Osteocyte (in vitro differentiated cells): Measurements from ENCODE around the gene PNPO. TPM values are rescaled to one million over a fixed set of nuclear protein-coding genes. Genes with fewer than 3 reads are reported as not detected.

Experiments
- DNase-seq: peaks from one replicate; pipeline ENCODE4 v3.0.0; 2021; ENCODE audit warnings: mixed read lengths; ENCODE audit not compliant: unreplicated experiment; ENCODE audit errors: extremely low spot score
- H3K27ac Mint-ChIP-seq: one replicate; pipeline ENCODE4 v1.8.0; 2021; ENCODE audit warnings: mild to moderate bottlenecking, mixed read lengths; ENCODE audit not compliant: unreplicated experiment
- H3K27me3 Mint-ChIP-seq: one replicate; pipeline ENCODE4 v1.8.0; 2021; ENCODE audit warnings: mixed read lengths; ENCODE audit not compliant: unreplicated experiment
- H3K36me3 Mint-ChIP-seq: one replicate; pipeline ENCODE4 v1.8.0; 2021; ENCODE audit warnings: mixed read lengths; ENCODE audit not compliant: unreplicated experiment
- H3K4me1 Mint-ChIP-seq: one replicate; pipeline ENCODE4 v1.8.0; 2021; ENCODE audit warnings: mixed read lengths; ENCODE audit not compliant: unreplicated experiment
- H3K4me3 Mint-ChIP-seq: one replicate; pipeline ENCODE4 v1.8.0; 2021; ENCODE audit warnings: mild to moderate bottlenecking, moderate library complexity, mixed read lengths; ENCODE audit not compliant: unreplicated experiment
- H3K9me3 Mint-ChIP-seq: one replicate; pipeline ENCODE4 v1.8.0; 2021; ENCODE audit warnings: mixed read lengths; ENCODE audit not compliant: unreplicated experiment
- CTCF ChIP-seq: fragments of 200-600 bp; sonication (generic); IDR thresholded peaks from 2 replicates; pipeline ENCODE4 v1.5.0; 2021; ENCODE audit warnings: antibody characterized with exemption, mild to moderate bottlenecking, moderate library complexity
- total RNA-seq: library from RNA; stranded (reverse); gene quantifications from 2 replicates; pipeline ENCODE4 v1.2.1, GENCODE V29; 2021

PNPO gene
- total RNA-seq, 1 donor from 2014 or later = 9.0 TPM

- no peak for DNase-seq
- H3K4me3 Mint-ChIP-seq = no peak overlapping the region
- H3K27ac Mint-ChIP-seq = no peak overlapping the region
- H3K9me3 Mint-ChIP-seq = no peaks in the 10 kb centered on the region
- peaks cover 1% of the 10 kb centered on the region for H3K4me1 Mint-ChIP-seq
- H3K27me3 Mint-ChIP-seq = no peaks in the 10 kb centered on the region
- H3K36me3 Mint-ChIP-seq = peaks cover 21% of the 10 kb centered on the region
- no peak for TF ChIP-seq CTCF
These were observed 26.9 kb upstream of the PNPO start for GRCh38 chr17:47914306-47914948.

GRCh38 chr17:47915776-47916398, 25.5 kb upstream of the PNPO start:
- DNase-seq = no peak
- Mint-ChIP-seq H3K4me1 (no peaks in the 10 kb centered on the region), H3K27me3 (no peaks in the 10 kb centered on the region), H3K27ac (no peak overlapping the region), H3K4me3 (no peak overlapping the region), H3K9me3 (no peaks in the 10 kb centered on the region), H3K36me3 (peaks cover 22% of the 10 kb centered on the region)
- no peak for TF ChIP-seq CTCF

GRCh38 chr17:47916489-47917208, 24.7 kb upstream of the PNPO start:
- Mint-ChIP-seq H3K27ac (no peak overlapping the region), H3K4me3 (no peak overlapping the region), H3K36me3 (peaks cover 22% of the 10 kb centered on the region)

GRCh38 chr17:47917581-47917980, 23.8 kb upstream of the PNPO start:
- TF ChIP-seq CTCF = no peak
- H3K27ac Mint-ChIP-seq = no peak overlapping the region
- no peaks in the 10 kb centered on the region for H3K27me3 Mint-ChIP-seq
- peaks cover 19% of the 10 kb centered on the region for H3K36me3 Mint-ChIP-seq
- no peaks in the 10 kb centered on the region for H3K9me3 Mint-ChIP-seq
- no peaks in the 10 kb centered on the region for H3K4me1 Mint-ChIP-seq
- no peak for DNase-seq
- no peak overlapping the region for H3K4me3 Mint-ChIP-seq

More at GRCh38 chr17:47916489-47917208, 24.7 kb upstream of the PNPO start:
- H3K27me3 Mint-ChIP-seq = no peaks in the 10 kb centered on the region
- H3K9me3 Mint-ChIP-seq = no peaks in the 10 kb centered on the region
- H3K4me1 Mint-ChIP-seq = no peaks in the 10 kb centered on the region
- no peak for TF ChIP-seq CTCF
- DNase-seq = no peak

- no peaks in the 10 kb centered on the region for H3K9me3 Mint-ChIP-seq
- no peaks in the 10 kb centered on the region for H3K27me3 Mint-ChIP-seq
- TF ChIP-seq CTCF = no peak
- H3K36me3 Mint-ChIP-seq = peaks cover 21% of the 10 kb centered on the region
- no peak for DNase-seq
- H3K27ac Mint-ChIP-seq = no peak overlapping the region
- H3K4me3 Mint-ChIP-seq = no peak overlapping the region
- no peaks in the 10 kb centered on the region for H3K4me1 Mint-ChIP-seq
These were observed 23.4 kb upstream of the PNPO start for GRCh38 chr17:47918006-47918405.
